Progenitor cell of endocrine pancreas (in vitro differentiated cells): Measurements from ENCODE around the gene HSF5. TPM values are rescaled to one million over a fixed set of nuclear protein-coding genes. Genes with fewer than 3 reads are reported as not detected.

Source experiments
- DNase-seq: peaks from one replicate; pipeline ENCODE4 v3.0.0; 2021; ENCODE audit warnings: low spot score; ENCODE audit not compliant: unreplicated experiment
- H3K27ac Mint-ChIP-seq: 2 replicates; pipeline ENCODE4 v1.8.0; 2021; ENCODE audit warnings: mild to moderate bottlenecking, moderate library complexity, mixed read lengths
- H3K27me3 Mint-ChIP-seq: 2 replicates; pipeline ENCODE4 v1.8.0; 2021; ENCODE audit warnings: mixed read lengths
- H3K36me3 Mint-ChIP-seq: 2 replicates; pipeline ENCODE4 v1.8.0; 2022; ENCODE audit warnings: mixed read lengths; ENCODE audit not compliant: insufficient read depth
- H3K4me1 Mint-ChIP-seq: 2 replicates; pipeline ENCODE4 v1.8.0; 2021; ENCODE audit warnings: low read depth, mixed read lengths
- H3K4me3 Mint-ChIP-seq: 2 replicates; pipeline ENCODE4 v1.8.0; 2021; ENCODE audit warnings: low read depth, mild to moderate bottlenecking, moderate library complexity, mixed read lengths
- H3K9me3 Mint-ChIP-seq: 2 replicates; pipeline ENCODE4 v1.8.0; 2021; ENCODE audit warnings: low read depth, mixed read lengths
- total RNA-seq: library from RNA; stranded (reverse); gene quantifications from 2 replicates; pipeline ENCODE4 v1.2.1, GENCODE V29; 2021
- TF ChIP-seq, protein P1 (sequence below): fragments of 200-600 bp; sonication (generic); IDR thresholded peaks from one replicate; pipeline ENCODE4 v1.5.0; 2021; ENCODE audit warnings: antibody characterized with exemption, mild to moderate bottlenecking; ENCODE audit not compliant: unreplicated experiment

Gene HSF5
- total RNA-seq, 1 donor from 2014 or later: 0.12 TPM

GRCh38 chr17:58436245-58436644 lies 52.0 kb downstream of the HSF5 start:
- H3K9me3 Mint-ChIP-seq: no peaks in the 10 kb centered on the region
- H3K27me3 Mint-ChIP-seq: peaks cover 24% of the 10 kb centered on the region
- no peak overlapping the region for H3K27ac Mint-ChIP-seq
- DNase-seq: no peak
- H3K36me3 Mint-ChIP-seq: no peaks in the 10 kb centered on the region
- TF ChIP-seq, protein P1, sequence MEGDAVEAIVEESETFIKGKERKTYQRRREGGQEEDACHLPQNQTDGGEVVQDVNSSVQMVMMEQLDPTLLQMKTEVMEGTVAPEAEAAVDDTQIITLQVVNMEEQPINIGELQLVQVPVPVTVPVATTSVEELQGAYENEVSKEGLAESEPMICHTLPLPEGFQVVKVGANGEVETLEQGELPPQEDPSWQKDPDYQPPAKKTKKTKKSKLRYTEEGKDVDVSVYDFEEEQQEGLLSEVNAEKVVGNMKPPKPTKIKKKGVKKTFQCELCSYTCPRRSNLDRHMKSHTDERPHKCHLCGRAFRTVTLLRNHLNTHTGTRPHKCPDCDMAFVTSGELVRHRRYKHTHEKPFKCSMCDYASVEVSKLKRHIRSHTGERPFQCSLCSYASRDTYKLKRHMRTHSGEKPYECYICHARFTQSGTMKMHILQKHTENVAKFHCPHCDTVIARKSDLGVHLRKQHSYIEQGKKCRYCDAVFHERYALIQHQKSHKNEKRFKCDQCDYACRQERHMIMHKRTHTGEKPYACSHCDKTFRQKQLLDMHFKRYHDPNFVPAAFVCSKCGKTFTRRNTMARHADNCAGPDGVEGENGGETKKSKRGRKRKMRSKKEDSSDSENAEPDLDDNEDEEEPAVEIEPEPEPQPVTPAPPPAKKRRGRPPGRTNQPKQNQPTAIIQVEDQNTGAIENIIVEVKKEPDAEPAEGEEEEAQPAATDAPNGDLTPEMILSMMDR: no peak
- no peaks in the 10 kb centered on the region for H3K4me1 Mint-ChIP-seq
- H3K4me3 Mint-ChIP-seq: no peak overlapping the region

DNA sequence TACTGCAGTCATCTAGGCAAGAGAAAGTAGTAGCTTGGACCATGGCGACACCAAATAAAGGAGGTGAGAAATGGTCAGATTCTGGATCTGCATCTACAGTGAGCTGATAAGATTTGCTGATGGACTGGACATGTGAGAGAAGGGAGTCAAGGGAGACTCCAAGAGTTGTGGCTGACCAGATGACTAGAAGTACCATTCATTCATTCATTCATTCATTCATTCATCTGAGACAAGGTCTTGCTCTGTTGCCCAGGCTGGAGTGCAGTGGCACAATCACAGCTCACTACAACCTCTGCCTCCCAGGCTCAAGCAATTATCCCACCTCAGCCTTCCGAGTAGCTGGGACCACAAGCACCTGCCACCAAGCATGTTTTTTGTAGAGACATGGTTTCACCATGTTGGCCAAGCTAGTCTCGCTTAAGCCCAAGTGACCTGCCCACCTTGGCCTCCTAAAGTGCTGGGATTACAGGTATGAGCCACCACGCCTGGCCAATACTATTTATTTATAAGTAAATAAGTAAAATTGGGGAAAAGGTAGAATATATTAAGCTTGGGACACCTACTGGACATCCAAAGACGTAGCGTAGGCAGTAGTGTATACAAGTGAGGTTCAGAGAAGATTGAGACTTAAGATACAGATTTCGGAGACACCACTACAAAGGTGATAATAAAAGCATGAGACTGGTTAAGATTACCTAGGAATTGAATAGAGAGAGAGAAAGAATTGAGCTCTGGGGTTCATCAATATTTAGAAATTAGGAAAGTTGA lies 55.2 kb downstream of the HSF5 start:
- H3K27me3 Mint-ChIP-seq: peaks cover 21% of the 10 kb centered on the region
- H3K4me3 Mint-ChIP-seq: no peak overlapping the region
- no peaks in the 10 kb centered on the region for H3K9me3 Mint-ChIP-seq
- H3K4me1 Mint-ChIP-seq: no peaks in the 10 kb centered on the region
- no peak for DNase-seq
- no peaks in the 10 kb centered on the region for H3K36me3 Mint-ChIP-seq
- H3K27ac Mint-ChIP-seq: no peak overlapping the region
- TF ChIP-seq, protein P1: no peak

DNA sequence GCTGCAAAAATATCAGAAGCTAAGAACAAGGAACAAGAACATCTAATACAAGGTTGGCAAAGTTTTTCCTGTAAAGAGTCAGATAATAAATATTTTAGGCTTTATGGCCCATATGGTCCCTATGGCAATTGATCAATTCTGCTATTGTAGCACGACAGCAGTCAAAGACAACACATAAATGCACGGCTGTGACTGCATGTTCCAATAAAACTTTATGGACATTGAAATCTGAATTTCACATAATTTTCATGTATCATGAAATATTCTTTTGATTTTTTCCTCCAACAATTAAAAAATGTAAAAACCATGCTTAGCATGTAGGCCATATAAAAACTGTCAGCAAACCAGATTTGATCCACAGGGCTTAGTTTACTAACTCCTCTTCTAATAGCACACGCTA lies 60.4 kb downstream of the HSF5 start:
- Mint-ChIP-seq H3K27ac (no peak overlapping the region), H3K4me3 (no peak overlapping the region)
- no peak for DNase-seq

DNA sequence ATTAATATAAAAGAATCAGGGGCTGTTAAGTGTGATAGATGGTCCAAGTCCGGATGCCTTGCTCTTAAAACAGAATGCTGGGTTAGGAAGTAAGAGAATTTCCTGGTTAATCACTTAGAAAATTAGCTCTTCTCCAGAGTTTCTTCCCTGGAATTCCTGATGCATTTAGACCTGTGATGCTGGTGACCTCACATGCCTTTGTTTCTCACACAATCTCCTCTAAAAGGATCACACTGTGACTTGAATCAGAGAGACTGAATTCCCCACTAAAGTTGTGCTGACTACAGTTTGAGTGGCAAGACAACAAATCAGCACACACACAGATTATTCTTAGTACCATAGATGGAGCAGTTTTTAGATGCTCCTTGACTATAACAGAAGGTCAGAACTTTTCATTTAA lies 66.5 kb downstream of the HSF5 start:
- Mint-ChIP-seq H3K4me3 (no peak overlapping the region), H3K27me3 (peaks cover 12% of the 10 kb centered on the region), H3K36me3 (no peaks in the 10 kb centered on the region), H3K4me1 (peaks cover 5% of the 10 kb centered on the region), H3K9me3 (no peaks in the 10 kb centered on the region), H3K27ac (no peak overlapping the region)
- DNase-seq: no peak
- TF ChIP-seq, protein P1: no peak

More for the DNA sequence above, 60.4 kb downstream of the HSF5 start:
- Mint-ChIP-seq H3K36me3 (no peaks in the 10 kb centered on the region), H3K4me1 (peaks cover 1% of the 10 kb centered on the region), H3K27me3 (peaks cover 13% of the 10 kb centered on the region), H3K9me3 (no peaks in the 10 kb centered on the region)
- TF ChIP-seq, protein P1: no peak

DNA sequence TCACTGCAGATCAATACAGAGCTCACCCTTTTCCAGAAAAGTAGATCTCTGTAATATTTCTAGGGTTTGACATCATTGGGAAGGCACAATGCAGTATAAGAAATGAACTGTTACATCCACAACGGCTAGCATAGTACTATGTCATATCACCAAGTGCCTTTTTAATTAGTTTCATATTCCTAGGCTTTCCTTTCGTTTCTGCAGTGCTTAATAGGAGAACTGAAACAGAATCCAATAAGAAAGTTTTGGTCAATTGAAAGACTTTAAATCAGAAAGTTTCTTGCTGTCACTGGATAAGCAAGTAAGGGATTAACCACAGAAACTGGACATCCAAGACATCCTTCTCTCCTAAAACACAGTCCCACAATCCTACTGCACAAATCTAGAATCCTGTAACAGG lies 67.4 kb downstream of the HSF5 start:
- H3K27ac Mint-ChIP-seq: no peak overlapping the region
- no peak overlapping the region for H3K4me3 Mint-ChIP-seq
- no peak for DNase-seq
- no peaks in the 10 kb centered on the region for H3K9me3 Mint-ChIP-seq
- peaks cover 7% of the 10 kb centered on the region for H3K4me1 Mint-ChIP-seq
- H3K36me3 Mint-ChIP-seq: no peaks in the 10 kb centered on the region
- peaks cover 12% of the 10 kb centered on the region for H3K27me3 Mint-ChIP-seq
- TF ChIP-seq, protein P1: no peak
